Limb (tissue), 2 donors: ENCODE data around the gene CCDC192.
A peak's percentile ranks its signal among the peaks of the same experiment; 100 is the strongest.

ENCODE experiments used
- DNase-seq, 2 donors: peaks; one replicate each; pipeline ENCODE4 v3.0.0-alpha.2; 2016; ENCODE audit errors: extremely low spot score in 2 of 2

The CCDC192 gene

DNA sequence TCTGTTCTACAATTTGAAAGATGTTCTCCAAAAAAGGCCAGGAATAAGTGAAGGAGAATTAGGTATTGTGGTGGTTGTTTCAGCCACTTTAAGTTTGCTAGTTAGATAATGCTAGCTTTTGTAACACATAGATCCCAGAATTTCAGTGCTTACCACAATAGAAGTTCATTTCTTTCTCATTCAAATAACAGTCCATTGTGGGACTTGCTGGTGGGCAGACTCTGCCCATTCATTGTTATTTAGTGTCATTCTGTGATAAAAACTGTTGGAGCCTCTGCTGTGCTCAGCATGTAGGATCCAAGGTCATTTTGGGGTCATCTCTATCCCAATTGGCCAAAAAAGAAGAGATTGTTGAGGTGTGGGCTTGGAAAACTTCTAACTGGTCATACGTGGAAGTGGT lies 106.8 kb downstream of the CCDC192 start:
- no peak for DNase-seq

DNA sequence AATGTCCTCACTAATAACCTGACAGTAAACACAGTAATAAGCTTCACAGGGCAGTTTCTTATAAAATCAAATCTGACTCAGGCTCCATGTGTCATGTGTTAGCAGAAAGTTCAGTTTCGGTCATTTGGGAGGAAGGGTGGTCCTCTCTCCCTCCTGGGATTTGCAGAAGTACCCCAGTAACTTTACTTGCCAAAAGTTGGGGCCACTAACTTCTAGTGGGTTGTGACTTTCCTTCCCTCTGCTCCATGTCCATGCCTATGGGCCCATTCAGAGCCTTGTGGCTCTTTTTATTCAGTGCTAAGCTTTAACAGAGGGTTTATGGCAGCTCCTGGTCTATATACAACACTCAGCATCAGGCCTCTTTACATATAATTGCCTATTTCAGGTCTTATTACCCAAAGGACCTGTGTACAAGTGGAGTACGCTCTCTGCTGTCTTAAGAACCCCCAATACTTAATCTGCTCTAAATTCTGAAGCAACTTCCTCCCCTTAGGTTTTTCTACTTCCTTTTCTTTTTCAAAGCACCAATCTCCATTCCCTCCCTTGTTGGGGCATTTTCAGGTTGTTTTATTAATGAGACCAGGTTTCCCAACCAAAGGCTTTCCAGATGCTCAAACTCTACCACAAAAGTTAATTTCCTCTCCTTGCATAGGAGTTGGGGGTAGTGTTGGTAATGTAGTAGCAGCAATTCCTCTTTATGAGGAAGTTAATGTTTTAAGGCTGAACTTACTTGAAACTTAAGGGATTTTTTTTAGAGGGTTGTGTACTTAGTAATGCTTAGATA lies 107.7 kb downstream of the CCDC192 start:
- DNase-seq, result no peak

DNA sequence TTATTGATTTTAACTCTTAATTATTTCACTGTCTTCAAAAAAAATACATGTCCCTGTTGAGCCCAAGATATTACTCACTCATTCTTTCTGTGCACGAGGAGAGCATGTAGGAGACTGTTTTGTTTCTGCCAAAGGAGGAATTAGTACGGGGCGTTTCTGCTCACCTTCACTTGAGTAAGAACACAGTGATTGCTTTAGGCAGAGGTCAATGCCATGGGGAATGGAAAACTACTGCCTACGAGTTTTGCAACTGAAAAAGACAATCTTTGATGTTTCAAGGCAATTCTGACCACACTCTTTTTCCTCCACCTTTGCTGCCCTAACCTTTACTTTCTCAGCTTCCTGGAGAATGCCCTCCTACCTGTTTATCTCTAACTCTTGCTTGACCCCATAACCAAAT lies 109.4 kb downstream of the CCDC192 start:
- DNase-seq, result no peak

DNA sequence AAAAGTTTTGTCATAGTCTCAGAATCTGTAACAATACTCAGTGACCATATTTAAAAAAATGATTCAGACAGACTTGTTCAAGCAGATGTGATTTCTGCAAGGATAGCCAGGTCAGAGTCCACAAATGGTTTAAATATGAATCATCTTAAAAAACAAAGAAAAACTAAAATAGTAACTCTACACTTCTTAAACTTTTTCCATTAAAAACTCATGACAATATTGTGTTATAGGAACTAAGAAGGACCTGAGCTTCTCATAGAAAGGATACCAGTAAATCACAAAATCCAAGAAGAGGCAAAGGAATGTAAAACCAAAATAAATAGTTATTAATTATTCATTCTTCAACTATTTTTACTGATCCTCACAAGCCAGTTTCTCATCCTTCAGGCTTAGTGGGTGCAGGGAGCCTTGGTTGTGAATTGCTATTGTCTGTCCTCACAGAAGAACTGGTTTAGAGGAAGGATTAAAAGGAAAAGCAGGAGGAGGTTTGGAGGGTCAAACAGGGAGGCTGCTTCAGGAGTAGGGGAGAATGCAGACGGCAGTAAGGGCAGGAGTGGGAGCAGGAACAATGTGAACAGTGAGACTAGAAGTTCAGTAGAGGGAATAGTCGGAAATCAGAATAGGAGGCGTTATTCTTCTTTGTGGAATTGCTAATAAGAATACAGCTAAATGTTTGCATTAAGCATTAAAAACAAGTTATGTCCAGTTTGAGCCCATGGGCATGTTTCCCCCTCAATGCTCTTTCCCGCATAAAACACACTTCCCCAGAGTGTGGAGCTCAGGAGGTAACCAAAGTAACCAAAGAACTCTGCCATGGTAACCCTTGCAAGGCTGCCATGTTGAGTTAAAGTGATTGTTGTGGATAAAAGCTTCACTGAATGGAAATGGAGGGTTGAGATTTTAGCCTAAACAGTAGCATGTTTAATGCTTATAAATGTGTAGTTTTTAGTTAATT lies 110.7 kb downstream of the CCDC192 start:
- no peak for DNase-seq

DNA sequence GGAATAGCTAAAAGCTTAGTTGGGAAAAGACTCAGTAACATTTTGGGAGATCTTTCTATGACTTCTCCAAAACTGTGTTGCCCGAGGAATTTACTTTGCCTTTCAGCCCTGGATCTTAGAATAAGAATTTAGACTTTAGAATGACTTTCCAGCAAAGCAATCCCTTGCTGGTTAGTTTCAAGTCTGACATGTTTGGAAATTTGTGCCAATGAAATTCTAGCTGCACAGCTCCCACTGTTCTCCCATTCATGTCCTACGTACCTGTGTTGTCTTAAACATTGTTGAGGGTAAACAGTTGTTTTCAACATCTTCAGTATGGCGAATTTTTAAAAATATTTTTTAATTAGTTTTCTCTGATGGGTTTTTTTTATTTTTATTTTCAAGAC lies 111.4 kb downstream of the CCDC192 start:
- DNase-seq, result no peak

DNA sequence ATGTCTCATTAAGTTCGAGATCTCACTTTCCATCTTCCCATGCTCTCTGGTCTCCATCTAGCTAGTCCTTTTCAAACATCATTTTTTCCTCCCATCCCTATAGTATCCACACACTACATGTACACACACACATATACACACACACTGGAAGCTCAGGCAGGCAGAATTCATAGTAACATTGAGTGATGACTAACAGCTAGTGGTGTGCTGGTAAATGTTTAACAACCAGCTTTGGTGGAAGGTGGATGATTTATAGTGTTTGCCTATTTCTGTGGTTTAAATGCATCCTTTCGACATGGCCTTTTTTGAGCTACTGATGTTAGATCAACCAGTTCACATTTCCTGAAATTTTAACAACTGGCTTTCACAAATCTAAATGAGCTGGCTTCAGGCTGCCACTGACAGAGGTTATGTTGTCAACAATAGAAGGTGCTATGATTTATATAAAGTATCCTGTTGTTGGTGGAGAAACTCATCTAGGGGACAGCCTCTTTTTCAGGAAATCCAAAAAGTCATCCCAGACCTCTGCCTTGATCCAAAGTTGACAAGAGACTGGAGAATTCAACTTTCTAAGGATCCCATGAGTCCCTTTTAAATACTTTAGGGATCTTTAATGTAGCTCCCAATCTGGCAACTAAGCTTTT lies 117.8 kb downstream of the CCDC192 start:
- no peak for DNase-seq

DNA sequence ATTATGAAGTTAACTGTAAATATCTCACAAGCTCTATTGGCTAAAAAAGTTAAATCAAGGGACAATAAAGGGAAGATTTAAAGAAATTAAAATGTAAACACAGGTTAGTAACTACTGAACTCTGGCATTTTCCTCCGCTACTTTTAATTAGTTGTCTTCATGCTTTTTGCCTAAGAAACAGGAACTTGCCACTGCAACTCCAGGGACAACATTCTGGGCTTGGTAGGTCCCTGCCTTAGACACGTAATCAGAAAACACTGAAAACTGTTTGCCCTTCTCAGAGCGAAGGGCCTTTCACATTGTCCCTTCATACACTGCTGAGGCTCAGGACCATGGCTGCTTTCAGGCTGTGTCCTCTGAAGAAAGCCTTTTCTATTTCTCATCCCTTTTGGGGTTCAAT lies 118.7 kb downstream of the CCDC192 start:
- no peak for DNase-seq

DNA sequence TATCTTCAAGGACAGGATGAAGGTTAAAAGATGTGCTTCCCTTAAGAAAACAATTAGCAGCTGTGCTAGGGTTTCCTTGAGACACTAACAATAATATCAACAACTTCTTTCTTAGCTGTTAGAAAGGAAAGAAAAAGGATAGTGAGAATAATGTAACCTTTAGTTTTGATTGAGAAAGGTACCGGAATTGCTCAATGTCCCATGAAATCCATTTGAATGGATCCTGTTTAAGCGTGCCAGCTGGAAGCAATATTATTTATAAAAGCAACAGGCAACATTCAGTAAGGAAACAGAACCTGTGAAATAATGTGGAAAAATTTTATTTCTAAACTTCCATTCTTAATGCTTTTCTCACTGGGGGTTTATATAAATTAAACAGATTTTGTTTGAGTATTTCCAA lies 120.9 kb downstream of the CCDC192 start:
- no peak for DNase-seq

DNA sequence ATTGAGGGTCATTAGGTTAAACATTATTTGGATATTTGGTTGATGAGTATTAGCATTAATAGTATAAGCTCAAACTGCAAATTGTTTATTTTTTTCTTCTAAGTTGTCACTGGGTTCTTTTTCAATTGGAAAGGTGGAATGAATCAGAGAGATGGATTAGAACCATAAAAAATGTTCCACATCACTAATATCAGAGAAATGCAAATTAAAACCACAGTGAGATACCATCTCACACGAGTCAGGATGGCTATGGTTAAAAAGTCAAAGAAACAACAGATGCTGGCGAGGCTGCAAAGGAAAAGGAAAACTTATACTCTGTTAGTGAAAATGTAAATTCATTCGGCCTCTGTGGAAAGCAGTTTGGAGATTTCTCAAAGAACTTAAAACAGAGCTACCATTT lies 122.8 kb downstream of the CCDC192 start:
- no peak for DNase-seq

DNA sequence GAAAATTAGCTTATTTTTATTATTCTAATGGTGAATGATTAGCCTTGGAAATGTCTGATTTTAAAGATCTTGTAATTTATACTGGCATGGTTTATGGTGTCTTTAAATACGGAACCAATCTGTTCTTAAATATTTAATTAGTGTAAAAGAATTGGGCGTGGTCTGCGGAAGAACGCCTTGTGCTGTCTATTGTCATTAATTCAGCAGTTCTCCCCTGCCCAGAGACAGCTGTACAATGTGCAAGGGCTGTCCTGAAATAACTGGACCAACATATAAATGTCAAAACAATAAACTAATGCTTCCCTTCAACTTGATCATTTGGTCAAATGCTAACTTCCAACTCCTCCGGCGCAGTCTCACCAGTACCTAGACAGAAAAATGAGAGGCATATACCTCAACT lies 124.3 kb downstream of the CCDC192 start:
- DNase-seq, result no peak

DNA sequence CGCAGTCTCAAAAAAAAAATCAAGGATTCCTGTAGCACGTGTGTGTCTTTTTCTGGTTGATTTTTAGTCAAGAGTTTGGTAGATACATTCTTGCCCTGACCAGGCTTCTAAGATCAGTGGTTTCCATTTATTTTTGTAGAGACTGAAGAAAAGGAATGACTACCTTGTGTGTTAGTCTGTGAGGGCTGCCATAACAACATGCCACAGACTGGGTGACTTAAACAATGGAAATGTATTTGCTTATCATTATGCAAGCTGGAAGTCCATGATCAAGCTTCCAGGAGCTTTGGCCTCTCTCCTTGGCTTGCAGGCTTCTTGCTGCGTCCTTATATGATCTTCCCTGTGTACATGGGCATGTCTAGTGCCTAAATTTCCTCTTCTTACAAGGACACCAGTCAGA lies 127.0 kb downstream of the CCDC192 start:
- DNase-seq, result no peak

DNA sequence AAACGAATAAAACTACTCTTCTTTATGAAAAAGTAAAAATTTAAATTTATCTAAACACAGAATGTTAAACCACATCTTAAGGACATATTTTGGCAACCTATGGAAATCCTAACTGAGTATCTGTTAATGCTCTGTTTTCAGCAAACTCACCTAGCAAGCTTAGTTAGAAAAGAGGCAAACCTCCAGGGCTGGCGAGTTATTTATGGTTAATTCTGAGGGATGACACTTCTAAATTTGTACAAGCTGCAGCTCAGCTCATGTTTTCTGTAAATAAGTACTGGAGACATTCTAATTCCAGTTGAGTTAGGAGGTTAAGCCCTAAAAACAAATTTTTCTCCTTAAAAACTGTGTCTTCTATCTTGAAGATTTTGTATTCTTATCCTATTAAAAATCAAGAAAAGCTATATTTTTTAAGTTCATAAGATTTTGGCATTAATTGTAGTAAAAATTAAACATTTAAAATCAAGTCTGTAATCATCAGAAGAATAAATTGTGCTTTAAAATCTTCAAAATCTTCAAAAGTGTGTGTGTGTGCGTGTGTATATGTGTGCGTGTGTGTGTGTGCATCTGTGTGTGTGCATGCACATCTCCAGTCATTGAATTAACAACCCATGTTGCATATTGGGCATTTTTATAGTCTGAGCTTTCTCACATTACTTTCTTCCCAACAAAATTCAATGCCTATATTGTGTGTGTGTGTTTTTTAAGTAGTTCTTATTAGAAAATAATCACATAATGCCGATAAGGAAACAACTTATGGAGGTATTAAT lies 127.8 kb downstream of the CCDC192 start:
- peak in 1 of 2 donors; percentile 6 for DNase-seq

DNA sequence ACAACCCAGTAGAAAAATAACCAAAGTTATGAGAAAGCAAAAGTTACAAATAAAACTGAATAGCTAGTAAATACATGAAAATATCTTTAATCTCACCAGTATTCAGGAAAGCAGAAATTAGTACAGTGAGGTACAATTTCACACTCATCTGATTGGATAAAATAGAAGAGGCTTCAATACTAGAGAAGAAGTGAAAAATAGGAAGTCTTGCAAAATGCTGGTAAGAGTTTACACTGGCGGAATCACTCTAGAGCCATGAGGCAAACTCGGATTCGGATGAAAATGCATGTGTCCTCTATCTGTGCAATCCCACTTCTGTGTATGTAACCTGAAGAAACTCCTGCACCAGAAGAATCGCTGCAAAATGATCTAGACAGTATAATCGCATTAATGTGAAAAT lies 128.9 kb downstream of the CCDC192 start:
- DNase-seq, result no peak

DNA sequence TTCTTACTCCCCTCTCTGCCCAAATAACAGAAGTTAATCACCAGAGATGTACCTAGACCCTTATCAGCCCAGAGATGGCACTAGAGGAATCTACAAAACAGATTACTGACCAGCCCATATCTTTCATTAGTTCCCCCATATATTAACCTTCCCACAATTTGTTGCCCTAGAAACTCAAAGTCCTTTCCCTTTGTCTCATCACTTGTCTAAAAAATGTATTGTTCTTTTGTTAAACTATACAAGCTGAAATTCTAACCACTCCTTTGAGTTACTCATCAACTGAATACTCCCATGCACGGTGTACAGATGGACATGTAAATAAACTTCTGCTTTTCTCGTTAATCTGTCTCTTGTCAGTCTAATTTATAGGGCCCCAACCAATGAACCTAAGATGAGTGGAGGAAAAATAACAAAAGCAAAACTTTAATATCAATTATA lies 130.9 kb downstream of the CCDC192 start:
- DNase-seq, result no peak

DNA sequence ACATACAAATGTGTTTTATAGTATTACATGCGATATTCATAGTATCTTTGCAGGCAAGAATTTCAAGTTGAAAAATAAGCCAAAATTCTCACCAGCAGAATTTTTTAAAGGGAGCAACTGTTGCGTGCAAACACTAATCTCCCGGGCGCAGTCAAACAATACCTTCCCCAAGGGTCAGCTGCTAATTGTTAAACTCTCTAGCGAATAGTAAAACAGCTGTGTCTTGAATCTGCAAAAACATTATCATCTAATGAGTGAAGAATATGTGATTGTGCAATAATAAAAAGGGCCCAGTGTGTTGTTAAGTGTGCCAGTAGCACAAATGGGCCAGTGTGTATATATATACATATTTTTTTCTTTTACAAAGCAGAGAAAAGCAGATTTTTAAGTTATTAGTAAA lies 131.4 kb downstream of the CCDC192 start:
- peak in 1 of 2 donors; percentile 29 for DNase-seq

DNA sequence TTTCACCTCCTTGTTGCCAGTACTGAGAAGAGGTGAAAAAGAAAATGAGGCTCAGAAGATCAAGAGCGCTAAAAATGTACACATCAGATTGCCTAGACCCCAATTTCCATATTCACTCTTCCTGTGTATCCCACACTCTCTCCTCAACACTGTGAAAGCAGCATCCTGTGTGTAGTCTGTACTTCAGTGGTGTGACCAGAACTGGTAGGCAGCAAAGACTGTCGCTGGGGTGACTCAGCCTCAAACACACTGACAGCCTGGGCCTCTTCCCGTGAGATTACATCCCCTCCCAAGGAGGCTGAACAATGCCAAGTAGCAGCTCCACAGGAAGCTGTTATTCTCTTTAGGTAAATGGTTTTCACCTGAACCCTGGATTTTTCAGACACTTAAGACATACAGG lies 135.5 kb downstream of the CCDC192 start:
- no peak for DNase-seq

DNA sequence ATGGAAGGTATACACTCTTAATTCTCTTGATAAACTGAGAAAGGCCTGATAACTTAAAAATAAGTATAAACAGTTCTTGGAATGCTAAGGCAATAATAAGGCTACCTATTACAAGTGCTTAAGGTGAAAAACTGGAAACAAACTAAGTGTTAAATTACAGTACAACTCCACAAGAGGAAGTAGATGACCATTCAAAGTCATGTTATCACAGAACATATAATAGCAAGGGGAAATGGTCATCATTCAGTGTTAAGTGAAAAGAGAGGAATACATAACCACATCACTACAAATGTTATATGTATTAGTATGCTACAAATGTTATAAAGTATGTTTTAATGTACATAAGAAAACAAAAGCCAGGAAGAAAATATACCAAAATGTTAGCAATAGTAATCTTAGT lies 135.9 kb downstream of the CCDC192 start:
- no peak for DNase-seq

DNA sequence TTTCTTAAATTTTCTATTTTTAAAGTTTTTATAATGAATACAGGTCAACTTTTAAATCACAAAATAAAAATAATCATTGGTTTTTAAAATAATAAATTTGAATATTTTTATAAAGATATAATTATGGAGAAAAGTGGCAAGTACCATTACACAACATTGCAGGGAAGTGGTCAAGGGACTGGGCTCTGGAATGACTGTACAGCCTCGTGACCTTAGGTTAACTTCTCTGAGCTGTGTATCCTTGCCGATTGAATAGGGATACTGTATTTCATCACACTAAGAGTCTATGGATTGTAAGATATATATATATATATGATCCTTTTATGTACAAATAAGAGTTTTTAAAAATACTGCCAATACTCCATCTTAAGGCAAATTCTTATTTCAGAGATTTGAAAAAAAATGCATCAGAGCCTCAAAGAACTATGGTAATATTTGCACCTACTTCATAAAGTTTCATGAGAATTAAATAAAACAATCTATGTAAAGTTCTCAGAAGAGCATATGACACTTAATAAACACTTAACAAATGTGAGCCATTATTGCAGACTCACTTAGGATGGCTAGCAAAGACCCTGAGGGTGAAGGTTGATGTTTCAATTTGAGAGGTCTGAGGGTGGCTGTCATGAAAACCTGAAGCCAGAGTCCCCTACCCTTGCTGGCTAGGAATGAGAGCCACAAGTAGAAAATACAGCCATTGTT lies 136.5 kb downstream of the CCDC192 start:
- DNase-seq, result no peak

DNA sequence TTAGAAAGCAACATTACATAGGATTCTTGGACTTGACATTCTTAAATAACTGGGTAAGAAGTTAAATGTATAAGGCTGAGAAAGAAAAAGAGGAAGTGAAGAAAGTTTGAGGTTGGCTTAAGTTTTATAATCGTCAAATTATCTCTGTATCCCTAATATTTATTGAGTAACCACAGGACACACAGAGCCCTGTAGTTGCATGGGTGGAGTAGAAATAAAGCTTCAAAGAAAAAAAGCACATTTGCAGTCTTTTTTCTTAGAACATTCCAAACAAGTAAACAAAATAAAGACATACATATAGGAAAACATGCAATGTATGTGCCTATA lies 137.0 kb downstream of the CCDC192 start:
- no peak for DNase-seq

DNA sequence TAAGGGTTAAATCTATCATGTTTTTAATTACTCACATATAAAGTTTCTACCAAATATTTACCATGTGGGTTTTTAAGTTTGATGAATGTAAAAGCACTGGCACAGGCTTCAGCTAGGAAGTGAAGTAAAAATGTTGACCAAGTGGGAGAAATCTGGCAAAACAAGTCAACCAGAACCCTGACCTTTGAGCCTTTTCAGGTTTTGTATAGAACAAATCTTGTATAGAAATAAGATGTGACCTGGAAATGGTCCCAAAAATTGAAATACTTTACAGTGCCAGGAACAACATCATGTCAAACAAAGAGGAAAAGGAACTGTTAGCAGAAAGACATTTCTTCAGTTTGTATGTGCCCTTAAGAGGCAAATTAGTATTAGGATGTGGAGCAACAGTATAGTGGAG lies 137.6 kb downstream of the CCDC192 start:
- DNase-seq, result no peak

DNA sequence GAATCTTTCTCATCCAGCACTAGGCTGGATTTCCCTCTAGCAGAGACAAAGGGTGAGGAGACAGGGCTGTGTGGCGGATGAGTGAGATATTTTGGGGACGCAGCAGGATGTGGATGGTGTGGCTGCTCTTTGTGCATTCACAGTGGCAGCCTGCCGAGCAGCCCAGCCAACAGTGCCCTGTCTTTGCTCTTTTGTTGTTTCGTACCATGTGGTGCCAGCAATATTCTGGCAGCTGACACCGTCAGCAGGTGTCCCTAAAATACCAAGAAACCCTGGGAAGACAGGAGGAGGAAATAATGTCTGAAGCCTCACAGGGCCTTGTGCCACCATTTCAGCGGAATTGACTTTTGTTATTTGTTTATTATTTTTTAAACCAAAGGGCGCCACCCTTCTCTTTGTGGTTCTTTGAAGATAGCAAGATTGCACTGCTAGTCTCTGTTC lies 141.4 kb downstream of the CCDC192 start:
- DNase-seq, result peak in 1 of 2 donors; percentile 29
